ENCODE measurements around the gene TMEFF2. TPM values are rescaled to one million over a fixed set of nuclear protein-coding genes. Genes with fewer than 3 reads are reported as not detected.

Gene TMEFF2
- total and polyA plus RNA-seq, 2 of the 8 experiments (the other 6 are each of a cell fraction or from before 2014, with no cell fraction given): 0.91 to 3.7 TPM

GRCh38 chr2:191923652-191923997, 271.1 kb downstream of the TMEFF2 start:
- Histone ChIP-seq H4K8ac (ENCODE audit: extremely low read depth, insufficient read depth, low read length) (no peak overlapping the region), H3K18ac (ENCODE audit: extremely low read depth, low read length) (no peak overlapping the region), H3K56ac (replicated peaks; ENCODE audit: insufficient read length, low read depth, low read length) (no peak overlapping the region), H3K27ac (ENCODE audit: low read depth, low read length) (no peak overlapping the region), H2BK15ac (ENCODE audit: low read length) (no peak overlapping the region), H3K4me3 (ENCODE audit: extremely low read depth in 1 of 4, insufficient read depth in 2 of 4, low read depth in 3 of 4, low read length in 4 of 4) (no peak overlapping the region), H3K79me2 (ENCODE audit: control insufficient read depth in 1 of 2, insufficient read depth in 2 of 2, low read length in 2 of 2) (no peaks in the 10 kb centered on the region), H3K79me1 (ENCODE audit: low read depth, low read length) (no peaks in the 10 kb centered on the region), H2BK120ac (replicated peaks; ENCODE audit: low read depth, low read length) (no peak overlapping the region), H3K36me3 (ENCODE audit: control insufficient read depth in 2 of 4, insufficient read depth in 4 of 4, low read length in 3 of 4) (0 out of 8 replicates have a peak, but pooled peaks cover 0 to 2% (median 0%) of the 10 kb centered on the region in 4 experiments), H4K20me1 (replicated peaks in 1 of 2; ENCODE audit: control insufficient read depth in 1 of 2, insufficient read depth in 2 of 2, low read length in 2 of 2) (no peaks in the 10 kb centered on the region), H3K27me3 (replicated peaks in 1 of 4; ENCODE audit: control insufficient read depth in 3 of 4, extremely low read depth in 1 of 4, insufficient read depth in 3 of 4, low read length in 3 of 4) (no peaks in the 10 kb centered on the region), H4K5ac (ENCODE audit: insufficient read length, low read depth, low read length) (no peak overlapping the region), H3K4me2 (ENCODE audit: insufficient read depth in 1 of 2, low read depth in 2 of 2, low read length in 2 of 2) (no peak overlapping the region), H2AK5ac (ENCODE audit: low read depth, low read length) (no peak overlapping the region), H2BK12ac (ENCODE audit: low read depth, low read length) (no peak overlapping the region), H4K91ac (replicated peaks; ENCODE audit: insufficient read length, low read length) (no peak overlapping the region), H2BK5ac (ENCODE audit: low read depth, low read length) (no peak overlapping the region), H3K4me1 (replicated peaks in 1 of 4; ENCODE audit: control insufficient read depth in 3 of 4, insufficient read depth in 4 of 4, low read length in 3 of 4) (peaks cover 0 to 12% (median 8%) of the 10 kb centered on the region in 4 experiments; a peak in 4 of 7 replicates), H2BK20ac (ENCODE audit: low read length) (no peak overlapping the region), H3K14ac (ENCODE audit: insufficient read length) (no peak overlapping the region), H2AFZ (ENCODE audit: low read length) (no peak overlapping the region), H3K9me3 (ENCODE audit: insufficient read depth in 2 of 2, low read depth in 1 of 2, low read length in 1 of 2) (peaks cover 0 to 6% of the 10 kb centered on the region in 2 experiments; a peak in 1 of 4 replicates), H3K9ac (replicated peaks in 1 of 4; ENCODE audit: extremely low read depth in 1 of 4, low read depth in 3 of 4, low read length in 3 of 4) (no peak overlapping the region), H3K23me2 (ENCODE audit: low read depth, low read length) (no peaks in the 10 kb centered on the region), H3K4ac (replicated peaks; ENCODE audit: insufficient read length, low read depth, low read length) (no peak overlapping the region), H3K23ac (ENCODE audit: insufficient read length) (no peak overlapping the region)
- ChIA-PET CTCF (ENCODE audit: partially characterized antibody) (interaction anchor here (0.5 to 2.2 kb wide), 4 partner anchors 10 to 841 kb away, joined by 3 to 8 read pairs (median 8); no protein-coding TSS in a partner anchor), POLR2A (ENCODE audit: partially characterized antibody) (no interaction called here)
- no peak for FAIRE-seq
- no peak for DNase-seq (ENCODE audit: low read depth in 1 of 2, low spot score in 2 of 2)
- TF ChIP-seq SIRT6 (IDR thresholded peaks at IDR 0.05; ENCODE audit: low read length) (no peak), TAF1 (IDR thresholded peaks at IDR 0.05; ENCODE audit: low read depth, low read length) (no peak)

Data from H1 (cell line).